ENCODE measurements around the gene BRD3. TPM values are rescaled to one million over a fixed set of nuclear protein-coding genes. Genes with fewer than 3 reads are reported as not detected.
A peak's percentile ranks its signal among the peaks of the same experiment; 100 is the strongest.

BRD3 gene
- total and polyA plus RNA-seq, 12 donors: 5.7 to 34.4 (median 28.9) TPM

DNA sequence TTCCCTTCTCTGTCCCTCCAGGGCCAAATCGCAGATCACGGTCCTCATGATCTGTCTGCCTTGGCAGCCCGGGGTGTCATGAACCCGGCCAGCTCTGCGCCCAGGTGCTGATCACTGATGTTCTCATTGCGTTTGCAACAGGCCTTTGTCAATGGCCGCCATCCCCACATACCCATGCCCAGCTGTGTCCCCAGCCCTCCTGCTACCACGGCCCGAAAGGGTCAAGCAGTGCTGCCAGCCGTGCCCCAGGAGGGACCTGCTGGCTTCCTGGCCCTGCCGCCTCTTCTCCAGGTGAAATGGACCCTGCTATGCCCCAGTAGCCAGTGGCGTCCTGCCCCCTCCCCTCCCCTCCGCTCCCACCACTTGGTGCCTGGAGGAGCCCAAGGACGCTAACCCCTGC, 62.9 kb downstream of the BRD3 start:
- TF ChIP-seq, protein P1, sequence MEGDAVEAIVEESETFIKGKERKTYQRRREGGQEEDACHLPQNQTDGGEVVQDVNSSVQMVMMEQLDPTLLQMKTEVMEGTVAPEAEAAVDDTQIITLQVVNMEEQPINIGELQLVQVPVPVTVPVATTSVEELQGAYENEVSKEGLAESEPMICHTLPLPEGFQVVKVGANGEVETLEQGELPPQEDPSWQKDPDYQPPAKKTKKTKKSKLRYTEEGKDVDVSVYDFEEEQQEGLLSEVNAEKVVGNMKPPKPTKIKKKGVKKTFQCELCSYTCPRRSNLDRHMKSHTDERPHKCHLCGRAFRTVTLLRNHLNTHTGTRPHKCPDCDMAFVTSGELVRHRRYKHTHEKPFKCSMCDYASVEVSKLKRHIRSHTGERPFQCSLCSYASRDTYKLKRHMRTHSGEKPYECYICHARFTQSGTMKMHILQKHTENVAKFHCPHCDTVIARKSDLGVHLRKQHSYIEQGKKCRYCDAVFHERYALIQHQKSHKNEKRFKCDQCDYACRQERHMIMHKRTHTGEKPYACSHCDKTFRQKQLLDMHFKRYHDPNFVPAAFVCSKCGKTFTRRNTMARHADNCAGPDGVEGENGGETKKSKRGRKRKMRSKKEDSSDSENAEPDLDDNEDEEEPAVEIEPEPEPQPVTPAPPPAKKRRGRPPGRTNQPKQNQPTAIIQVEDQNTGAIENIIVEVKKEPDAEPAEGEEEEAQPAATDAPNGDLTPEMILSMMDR (IDR thresholded peaks at IDR 0.05): no peak
- no peaks in the 10 kb centered on the region for H3K36me3 ChIP-seq
- no peak for DNase-seq
- peaks cover 0 to 4% (median 0%) of the 10 kb centered on the region in 7 donors for H3K27me3 ChIP-seq
- no peaks in the 10 kb centered on the region for H3K9me3 ChIP-seq
- H3K4me1 ChIP-seq: no peaks in the 10 kb centered on the region
- H3K4me3 ChIP-seq: no peak overlapping the region
- ATAC-seq: no peak
- no peak overlapping the region for H3K27ac ChIP-seq
- intact Hi-C loops (cut with DNase I): no loop called here
- 85 to 87% methylated on average over 14 of the region's 14 CpGs for WGBS, 2 donors

DNA sequence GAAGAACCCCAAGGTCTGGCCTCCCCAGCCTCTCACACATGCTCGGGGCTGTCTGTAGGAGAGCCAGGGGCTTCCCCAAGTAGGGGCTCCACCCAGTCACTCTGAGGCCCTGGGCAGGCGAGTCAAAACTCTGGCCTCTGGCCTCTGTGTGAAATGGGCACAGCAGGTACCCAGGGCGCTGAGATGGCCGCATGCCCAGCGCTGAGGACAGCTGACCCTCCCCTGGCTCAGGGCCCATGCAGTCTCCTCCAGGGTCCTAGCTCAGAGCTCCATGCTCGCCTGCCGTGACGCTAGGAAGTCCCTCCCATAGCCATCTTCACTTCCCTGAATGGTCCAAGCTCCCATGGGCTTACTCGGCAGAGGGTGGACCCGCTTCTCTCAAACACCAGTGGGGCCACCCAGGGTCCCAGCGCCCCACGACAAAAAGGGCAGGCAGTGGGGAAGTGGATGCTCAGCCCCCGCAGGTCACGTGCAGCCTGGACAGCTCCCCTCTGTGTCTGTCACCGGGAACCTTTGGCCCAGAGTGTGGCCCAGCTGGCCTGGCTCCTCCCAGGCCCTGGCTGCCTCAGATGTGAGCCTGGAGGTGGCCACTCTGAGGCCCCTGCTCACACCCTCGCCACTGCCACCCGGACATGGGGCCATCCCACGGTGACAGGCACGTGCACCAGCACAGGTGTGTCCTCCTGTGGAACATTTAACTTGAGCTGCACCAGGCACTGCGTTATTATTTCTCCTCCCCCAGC, 63.5 kb downstream of the BRD3 start:
- no peaks in the 10 kb centered on the region for H3K36me3 ChIP-seq
- H3K4me3 ChIP-seq: no peak overlapping the region
- ATAC-seq (peak in 2 of 8 donors; percentile 17 to 20), DNase-seq (no peak)
- H3K4me1 ChIP-seq: no peaks in the 10 kb centered on the region
- H3K9me3 ChIP-seq: no peaks in the 10 kb centered on the region
- peaks cover 0 to 4% (median 0%) of the 10 kb centered on the region in 7 donors for H3K27me3 ChIP-seq
- TF ChIP-seq, protein P1 (IDR thresholded peaks at IDR 0.05): no peak
- intact Hi-C loops (cut with DNase I): no loop called here
- WGBS, 2 donors: 60 to 66% methylated on average over 20 of the region's 20 CpGs
- no peak overlapping the region for H3K27ac ChIP-seq

DNA sequence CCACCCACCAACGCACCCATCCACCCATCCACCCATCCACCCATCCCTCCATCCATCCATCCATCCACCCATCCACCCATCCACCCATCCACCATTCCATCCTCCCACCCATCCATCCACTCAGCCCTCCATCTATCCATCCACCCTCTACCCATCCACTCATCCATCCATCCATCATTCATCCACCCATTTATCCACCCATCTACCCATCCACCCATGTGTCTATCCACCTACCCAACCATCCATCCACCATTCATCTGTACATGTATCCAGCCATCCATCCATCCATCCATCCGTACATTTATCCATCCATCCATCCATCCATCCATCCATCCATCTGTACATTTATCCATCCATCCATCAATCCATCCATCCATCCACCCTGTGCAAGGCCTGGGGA, 64.6 kb downstream of the BRD3 start:
- no peak for DNase-seq
- intact Hi-C loops (cut with DNase I): no loop called here
- no peak overlapping the region for H3K4me3 ChIP-seq
- H3K4me1 ChIP-seq: no peaks in the 10 kb centered on the region
- ATAC-seq: no peak
- no peak overlapping the region for H3K27ac ChIP-seq
- H3K36me3 ChIP-seq: no peaks in the 10 kb centered on the region
- TF ChIP-seq, protein P1 (IDR thresholded peaks at IDR 0.05): no peak
- H3K9me3 ChIP-seq: no peaks in the 10 kb centered on the region
- H3K27me3 ChIP-seq: peaks cover 0 to 2% (median 0%) of the 10 kb centered on the region in 7 donors
- 94 to 97% methylated on average over 2 of the region's 2 CpGs for WGBS, 2 donors

DNA sequence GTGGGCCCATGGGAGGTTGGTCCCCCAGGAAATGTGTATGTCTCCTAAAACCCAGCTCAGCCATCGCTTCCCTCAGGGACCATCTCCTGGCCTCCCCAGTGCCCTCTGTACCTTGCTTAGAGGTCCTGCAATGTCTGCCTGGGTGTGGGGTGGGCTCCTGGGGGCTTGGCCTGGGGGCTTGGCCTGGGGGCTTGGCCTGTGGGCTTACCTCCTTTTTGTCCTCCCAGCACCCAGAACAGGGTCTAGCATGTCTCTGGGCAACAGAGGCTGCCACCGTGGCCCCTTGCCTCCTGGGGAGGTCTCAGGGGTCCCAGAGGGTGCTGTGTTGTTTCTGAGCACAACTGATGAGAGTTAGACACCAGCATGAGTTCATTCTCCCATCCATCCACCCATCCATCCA, 65.0 kb downstream of the BRD3 start:
- H3K4me1 ChIP-seq: no peaks in the 10 kb centered on the region
- no peaks in the 10 kb centered on the region for H3K36me3 ChIP-seq
- no peaks in the 10 kb centered on the region for H3K27me3 ChIP-seq
- H3K27ac ChIP-seq: no peak overlapping the region
- no peak for DNase-seq
- TF ChIP-seq, protein P1 (IDR thresholded peaks at IDR 0.05): no peak
- WGBS, 2 donors: 81 to 82% methylated on average over 2 of the region's 2 CpGs
- H3K9me3 ChIP-seq: no peaks in the 10 kb centered on the region
- peak in 1 of 8 donors; percentile 14 for ATAC-seq
- no peak overlapping the region for H3K4me3 ChIP-seq
- intact Hi-C loops (cut with DNase I): no loop called here
